Measurements from ENCODE around the gene RNF183.
"Not testable (repeated sequence)": the region's sequence is repeated elsewhere in the genome, so short reads cannot be mapped to it uniquely, and the experiment has no call there.

The RNF183 gene

GRCh38 chr9:113315231-113315630 is 12.1 kb upstream of the RNF183 start:
- no peak for DNase-seq

- no peak for DNase-seq
These were observed 10.1 kb upstream of the RNF183 start for GRCh38 chr9:113313261-113313660.

- DNase-seq = no peak
These were observed 8.8 kb upstream of the RNF183 start for GRCh38 chr9:113311961-113312360.

GRCh38 chr9:113310538-113310937 is 7.4 kb upstream of the RNF183 start:
- no peak for DNase-seq

- no peak for DNase-seq
These were observed 6.1 kb upstream of the RNF183 start for GRCh38 chr9:113309204-113309813.

GRCh38 chr9:113307396-113307975 is 4.3 kb upstream of the RNF183 start:
- no peak for DNase-seq

GRCh38 chr9:113306566-113306965 is 3.4 kb upstream of the RNF183 start:
- no peak for DNase-seq

- no peak for DNase-seq
These were observed 1.6 kb downstream of the RNF183 start for GRCh38 chr9:113301548-113301947.

GRCh38 chr9:113299800-113300292 is 3.3 kb downstream of the RNF183 start:
- DNase-seq = no peak

GRCh38 chr9:113298924-113299770 is 4.0 kb downstream of the RNF183 start:
- no peak for DNase-seq

- no peak for DNase-seq
These were observed 4.9 kb downstream of the RNF183 start for GRCh38 chr9:113298311-113298710.

GRCh38 chr9:113296796-113297558 is 6.2 kb downstream of the RNF183 start:
- DNase-seq = no peak

- DNase-seq = not testable (repeated sequence)
These were observed 6.9 kb downstream of the RNF183 start for GRCh38 chr9:113296247-113296646.

GRCh38 chr9:113293285-113293878 is 9.8 kb downstream of the RNF183 start:
- DNase-seq = no peak

- DNase-seq = no peak
These were observed 13.0 kb downstream of the RNF183 start for GRCh38 chr9:113290052-113290607.

- DNase-seq = no peak
These were observed 14.1 kb downstream of the RNF183 start for GRCh38 chr9:113289091-113289490.

- DNase-seq = no peak
These were observed 21.8 kb downstream of the RNF183 start for GRCh38 chr9:113281356-113281755.

- no peak for DNase-seq
These were observed 24.3 kb downstream of the RNF183 start for GRCh38 chr9:113278840-113279239.

GRCh38 chr9:113275157-113276131 is 27.7 kb downstream of the RNF183 start, which contains the start of the genes CDC26 and PRPF4:
Gene CDC26, minus strand, starts transcription at chr9:113275572. Its CDS starts 3,065 bp downstream, at chr9:113272507.
Gene PRPF4, plus strand, starts transcription at chr9:113275658. Its CDS starts 86 bp downstream, at chr9:113275744.
- DNase-seq = peak; percentile 96

- no peak for DNase-seq
These were observed 28.6 kb downstream of the RNF183 start for GRCh38 chr9:113274474-113275156.

Measured in activated T-cell treated with anti-CD3 and anti-CD28 coated beads, Interleukin-2, amount 50 U/mL, for 48 hours (primary cell).